Vagina (tissue), 2 donors: ENCODE measurements around the gene MKRN2OS.

Experiments used
- CTCF ChIP-seq, 3 experiments: fragments of 450-650 bp in 2 of 3; fragments of 200-600 bp in 1 of 3; sonication (generic) in 1 of 3; IDR thresholded peaks; one replicate each; pipeline ENCODE4 v1.5.1; 2017 to 2019; ENCODE audit warnings: antibody characterized with exemption in 3 of 3, mild to moderate bottlenecking in 2 of 3, moderate library complexity in 2 of 3
- POLR2A ChIP-seq, 2 donors: fragments of 450-650 bp; IDR thresholded peaks; one replicate each; pipeline ENCODE4 v1.6.1; 2017; ENCODE audit warnings: antibody characterized with exemption in 2 of 2, mild to moderate bottlenecking in 2 of 2, moderate library complexity in 2 of 2
- POLR2AphosphoS5 ChIP-seq, 2 donors: sonication (generic); formaldehyde crosslinking; IDR thresholded peaks; one replicate each; pipeline ENCODE4 v1.9.0; 2017; ENCODE audit warnings: antibody characterized with exemption in 2 of 2, mild to moderate bottlenecking in 2 of 2, low read depth in 1 of 2; ENCODE audit not compliant: insufficient read depth in 1 of 2

GRCh38 chr3:12516873-12517272, 28.4 kb downstream of the MKRN2OS start:
- TF ChIP-seq CTCF (IDR thresholded peaks at IDR 0.05) (no peak), POLR2AphosphoS5 (IDR thresholded peaks at IDR 0.05; ENCODE audit: insufficient read depth in 1 of 2, low read depth in 1 of 2) (no peak), POLR2A (IDR thresholded peaks at IDR 0.05) (no peak)
